GM18502 (cell line): Measurements from ENCODE around the gene BRD7.
"Not testable (repeated sequence)": the region's sequence is repeated elsewhere in the genome, so short reads cannot be mapped to it uniquely, and the experiment has no call there.

Experiments
- ATAC-seq: cut with Tn5 transposase; IDR thresholded peaks from one replicate; pipeline ENCODE4 v1.9.1; 2021; ENCODE audit warnings: mild to moderate bottlenecking; ENCODE audit not compliant: unreplicated experiment, poor library complexity

Gene BRD7

GRCh38 chr16:50360033-50360778, 8.6 kb downstream of the BRD7 start:
- no peak for ATAC-seq

- no peak for ATAC-seq
These were observed 9.2 kb downstream of the BRD7 start for GRCh38 chr16:50359626-50360025.

GRCh38 chr16:50354629-50355456, 13.9 kb downstream of the BRD7 start:
- ATAC-seq = no peak

- ATAC-seq = no peak
These were observed 14.7 kb downstream of the BRD7 start for GRCh38 chr16:50354082-50354481.

GRCh38 chr16:50351952-50352351, 16.8 kb downstream of the BRD7 start:
- ATAC-seq = no peak

- ATAC-seq = no peak
These were observed 17.7 kb downstream of the BRD7 start for GRCh38 chr16:50351116-50351515.

GRCh38 chr16:50345210-50345609, 23.6 kb downstream of the BRD7 start:
- ATAC-seq = not testable (repeated sequence)

GRCh38 chr16:50343566-50343965, 25.2 kb downstream of the BRD7 start:
- ATAC-seq = not testable (repeated sequence)

- ATAC-seq = no peak
These were observed 28.2 kb downstream of the BRD7 start for GRCh38 chr16:50340578-50340977.

- no peak for ATAC-seq
These were observed 30.2 kb downstream of the BRD7 start for GRCh38 chr16:50338371-50339231.

GRCh38 chr16:50336884-50337283, 31.9 kb downstream of the BRD7 start:
- ATAC-seq = no peak

GRCh38 chr16:50335196-50335958, 33.4 kb downstream of the BRD7 start:
- peak; percentile 80 for ATAC-seq

GRCh38 chr16:50334106-50334975, 34.4 kb downstream of the BRD7 start:
- no peak for ATAC-seq

GRCh38 chr16:50332599-50332998, 36.2 kb downstream of the BRD7 start:
- ATAC-seq = no peak

GRCh38 chr16:50331570-50331969, 37.2 kb downstream of the BRD7 start:
- ATAC-seq = no peak

GRCh38 chr16:50329446-50330189, 39.2 kb downstream of the BRD7 start:
- no peak for ATAC-seq

GRCh38 chr16:50326835-50327465, 41.8 kb downstream of the BRD7 start:
- ATAC-seq = peak; percentile 80

GRCh38 chr16:50326264-50326663, 42.5 kb downstream of the BRD7 start:
- ATAC-seq = no peak
